Measurements from ENCODE around the gene LRRC15.

The LRRC15 gene

DNA sequence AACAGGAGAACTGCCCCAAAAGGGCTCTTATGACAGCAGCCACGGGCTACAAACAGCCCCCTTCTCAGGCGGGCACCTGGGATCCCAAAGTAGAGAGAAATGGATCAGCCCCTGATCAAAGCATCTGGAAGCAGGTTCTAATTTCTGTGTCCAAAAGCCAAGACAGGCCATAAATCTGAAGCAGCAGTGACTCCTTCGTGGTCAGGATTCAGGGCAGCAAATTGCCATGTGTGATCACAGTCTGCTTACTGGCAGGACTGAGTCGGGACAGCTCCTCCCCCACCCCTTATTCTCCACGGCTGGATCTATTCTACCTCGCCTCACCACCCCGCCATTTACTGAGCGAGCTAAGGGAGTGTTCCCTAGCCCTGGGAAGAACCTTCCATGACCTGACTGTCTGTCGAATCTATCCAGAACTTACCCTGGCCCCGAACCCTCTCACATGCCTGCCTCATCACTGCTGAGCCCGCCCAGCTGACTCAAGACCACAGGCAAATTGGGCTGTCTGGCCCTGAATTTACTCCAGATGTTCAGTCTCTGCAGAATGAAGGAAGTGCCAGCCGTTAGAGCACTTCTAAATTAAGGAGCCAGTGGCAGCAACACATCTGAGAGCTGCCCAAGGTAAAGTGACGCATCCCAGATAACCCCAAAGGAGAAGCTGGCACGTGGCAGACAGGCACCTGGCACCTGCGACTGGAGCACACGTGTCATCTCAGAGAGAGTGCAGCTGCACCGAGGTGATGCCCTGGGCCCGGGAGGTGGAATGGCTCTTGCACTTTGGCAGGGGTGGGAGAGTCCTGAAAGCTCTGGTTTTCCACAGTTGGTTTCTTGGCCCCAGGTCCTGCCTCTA, 1.3 kb downstream of the LRRC15 start:
- peaks cover 12% of the 10 kb centered on the region for H3K4me1 ChIP-seq (ENCODE audit: insufficient read depth, low read length)
- peaks cover 53% of the 10 kb centered on the region for H3K27me3 ChIP-seq (ENCODE audit: insufficient read depth, low read length)
- H3K36me3 ChIP-seq (ENCODE audit: insufficient read depth, low read length), result no peaks in the 10 kb centered on the region
- H3K9me3 ChIP-seq (ENCODE audit: low read length), result peaks cover 2% of the 10 kb centered on the region
- no peak overlapping the region for H3K4me3 ChIP-seq (ENCODE audit: low read length)
- H2AFZ ChIP-seq (ENCODE audit: low read depth, low read length), result no peak overlapping the region

GRCh38 chr3:194365978-194366490, 3.5 kb downstream of the LRRC15 start:
- H3K27me3 ChIP-seq (ENCODE audit: insufficient read depth, low read length), result peaks cover 56% of the 10 kb centered on the region
- H3K4me1 ChIP-seq (ENCODE audit: insufficient read depth, low read length), result peaks cover 12% of the 10 kb centered on the region
- H3K36me3 ChIP-seq (ENCODE audit: insufficient read depth, low read length), result no peaks in the 10 kb centered on the region
- H3K4me3 ChIP-seq (ENCODE audit: low read length), result no peak overlapping the region
- H3K9me3 ChIP-seq (ENCODE audit: low read length), result no peaks in the 10 kb centered on the region
- H2AFZ ChIP-seq (ENCODE audit: low read depth, low read length), result no peak overlapping the region

DNA sequence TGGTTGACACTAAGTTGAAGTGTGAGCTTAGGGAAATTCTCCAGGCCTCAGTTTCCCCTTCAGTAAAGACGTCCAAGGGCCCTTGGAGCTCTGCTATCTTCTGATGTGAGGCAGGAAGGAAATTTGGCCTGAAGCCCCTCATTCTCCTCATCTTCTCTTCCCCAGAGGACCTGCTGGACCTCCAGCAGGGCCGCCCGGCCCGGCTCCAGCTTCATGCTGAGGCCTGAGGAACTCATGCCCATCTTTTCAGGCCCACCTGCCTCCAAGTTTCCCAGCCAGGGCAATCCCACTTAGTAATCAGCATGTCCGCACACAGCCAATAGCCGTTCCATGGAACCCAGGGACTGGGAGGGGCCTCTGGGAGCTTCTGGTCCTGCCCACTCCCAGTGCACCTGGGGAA, 4.0 kb downstream of the LRRC15 start:
- Histone ChIP-seq H3K4me3 (ENCODE audit: low read length) (no peak overlapping the region), H3K4me1 (ENCODE audit: insufficient read depth, low read length) (peaks cover 12% of the 10 kb centered on the region), H3K27me3 (ENCODE audit: insufficient read depth, low read length) (peaks cover 52% of the 10 kb centered on the region), H2AFZ (ENCODE audit: low read depth, low read length) (no peak overlapping the region), H3K36me3 (ENCODE audit: insufficient read depth, low read length) (no peaks in the 10 kb centered on the region), H3K9me3 (ENCODE audit: low read length) (no peaks in the 10 kb centered on the region)

- Histone ChIP-seq H3K36me3 (ENCODE audit: insufficient read depth, low read length) (no peaks in the 10 kb centered on the region), H3K4me3 (ENCODE audit: low read length) (no peak overlapping the region), H3K27me3 (ENCODE audit: insufficient read depth, low read length) (peaks cover 45% of the 10 kb centered on the region), H3K4me1 (ENCODE audit: insufficient read depth, low read length) (peaks cover 10% of the 10 kb centered on the region), H2AFZ (ENCODE audit: low read depth, low read length) (no peak overlapping the region), H3K9me3 (ENCODE audit: low read length) (no peaks in the 10 kb centered on the region)
Observed at GRCh38 chr3:194364652-194365434, 4.7 kb downstream of the LRRC15 start.

DNA sequence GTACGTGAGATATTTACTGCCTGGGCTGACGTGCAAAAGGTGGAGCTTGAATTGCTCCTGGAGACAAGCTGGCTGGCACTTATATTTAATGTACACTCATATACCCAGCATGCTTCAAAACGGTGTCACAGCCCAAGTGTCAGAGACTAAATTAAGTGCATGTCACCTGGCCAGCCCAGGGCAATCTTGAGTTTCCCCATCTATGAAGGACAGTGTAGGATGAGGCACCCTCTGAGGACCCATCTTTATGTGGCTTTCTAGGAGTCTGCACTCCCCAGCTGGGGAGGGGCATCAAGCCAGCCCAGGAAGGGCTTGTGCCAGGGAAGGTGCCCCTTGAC, 5.3 kb downstream of the LRRC15 start:
- Histone ChIP-seq H3K9me3 (ENCODE audit: low read length) (no peaks in the 10 kb centered on the region), H3K36me3 (ENCODE audit: insufficient read depth, low read length) (no peaks in the 10 kb centered on the region), H2AFZ (ENCODE audit: low read depth, low read length) (no peak overlapping the region), H3K27me3 (ENCODE audit: insufficient read depth, low read length) (peaks cover 40% of the 10 kb centered on the region), H3K4me1 (ENCODE audit: insufficient read depth, low read length) (peaks cover 6% of the 10 kb centered on the region), H3K4me3 (ENCODE audit: low read length) (no peak overlapping the region)

GRCh38 chr3:194360568-194360967, 9.0 kb downstream of the LRRC15 start:
- Histone ChIP-seq H3K4me3 (ENCODE audit: low read length) (no peak overlapping the region), H3K27me3 (ENCODE audit: insufficient read depth, low read length) (peaks cover 17% of the 10 kb centered on the region), H3K4me1 (ENCODE audit: insufficient read depth, low read length) (peaks cover 6% of the 10 kb centered on the region)

DNA sequence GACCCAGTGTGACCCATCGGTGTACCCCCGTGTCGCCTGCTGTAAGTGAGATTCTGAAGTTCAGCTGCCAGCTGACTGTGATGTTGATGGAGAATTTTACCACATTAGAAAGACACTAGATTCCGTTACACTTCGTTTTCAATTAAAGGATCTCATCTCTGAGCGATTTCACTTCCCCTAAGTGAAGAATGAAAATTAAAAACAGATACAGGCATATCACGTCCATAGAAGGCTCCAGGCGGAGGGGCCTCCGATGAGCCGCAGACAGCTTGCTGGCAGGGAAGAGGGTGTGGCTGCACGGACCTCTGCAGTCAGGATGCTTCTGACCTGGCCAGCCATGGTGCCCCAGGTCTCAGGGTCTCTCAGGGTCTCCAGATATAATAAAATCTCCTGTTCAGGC, 11.9 kb downstream of the LRRC15 start:
- no peaks in the 10 kb centered on the region for H3K36me3 ChIP-seq (ENCODE audit: insufficient read depth, low read length)
- peaks cover 7% of the 10 kb centered on the region for H3K27me3 ChIP-seq (ENCODE audit: insufficient read depth, low read length)
- no peak overlapping the region for H3K4me3 ChIP-seq (ENCODE audit: low read length)
- H2AFZ ChIP-seq (ENCODE audit: low read depth, low read length), result no peak overlapping the region
- H3K9me3 ChIP-seq (ENCODE audit: low read length), result no peaks in the 10 kb centered on the region
- no peaks in the 10 kb centered on the region for H3K4me1 ChIP-seq (ENCODE audit: insufficient read depth, low read length)

More at GRCh38 chr3:194360568-194360967, 9.0 kb downstream of the LRRC15 start:
- H3K9me3 ChIP-seq (ENCODE audit: low read length), result no peaks in the 10 kb centered on the region
- H3K36me3 ChIP-seq (ENCODE audit: insufficient read depth, low read length), result no peaks in the 10 kb centered on the region
- no peak overlapping the region for H2AFZ ChIP-seq (ENCODE audit: low read depth, low read length)

GRCh38 chr3:194355379-194355778, 14.2 kb downstream of the LRRC15 start:
- Histone ChIP-seq H3K4me3 (ENCODE audit: low read length) (no peak overlapping the region), H3K27me3 (ENCODE audit: insufficient read depth, low read length) (peaks cover 4% of the 10 kb centered on the region), H3K36me3 (ENCODE audit: insufficient read depth, low read length) (no peaks in the 10 kb centered on the region), H3K9me3 (ENCODE audit: low read length) (no peaks in the 10 kb centered on the region), H2AFZ (ENCODE audit: low read depth, low read length) (no peak overlapping the region), H3K4me1 (ENCODE audit: insufficient read depth, low read length) (no peaks in the 10 kb centered on the region)

DNA sequence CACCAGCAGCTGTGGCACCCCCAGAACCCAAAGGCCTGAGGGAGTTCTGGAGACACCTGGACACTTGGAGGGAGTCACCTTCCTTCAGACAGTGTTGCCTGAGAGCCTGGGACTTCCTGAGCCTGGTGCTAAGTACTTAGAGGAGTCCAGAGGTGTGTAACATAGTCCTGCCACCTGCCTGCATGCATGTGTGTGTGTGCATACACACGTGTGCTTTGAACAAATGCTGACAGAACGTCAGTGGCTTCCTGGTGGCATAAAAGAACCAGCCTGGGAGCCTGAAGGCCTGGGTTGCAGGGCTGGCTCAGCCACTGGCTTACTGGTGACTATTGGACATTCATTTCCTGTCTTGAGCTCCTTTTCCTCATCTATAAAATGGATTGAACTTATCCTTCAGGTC, 15.2 kb downstream of the LRRC15 start:
- H3K27me3 ChIP-seq (ENCODE audit: insufficient read depth, low read length), result peaks cover 4% of the 10 kb centered on the region
- no peaks in the 10 kb centered on the region for H3K9me3 ChIP-seq (ENCODE audit: low read length)
- H3K4me3 ChIP-seq (ENCODE audit: low read length), result no peak overlapping the region
- no peaks in the 10 kb centered on the region for H3K4me1 ChIP-seq (ENCODE audit: insufficient read depth, low read length)
- H3K36me3 ChIP-seq (ENCODE audit: insufficient read depth, low read length), result no peaks in the 10 kb centered on the region
- no peak overlapping the region for H2AFZ ChIP-seq (ENCODE audit: low read depth, low read length)

DNA sequence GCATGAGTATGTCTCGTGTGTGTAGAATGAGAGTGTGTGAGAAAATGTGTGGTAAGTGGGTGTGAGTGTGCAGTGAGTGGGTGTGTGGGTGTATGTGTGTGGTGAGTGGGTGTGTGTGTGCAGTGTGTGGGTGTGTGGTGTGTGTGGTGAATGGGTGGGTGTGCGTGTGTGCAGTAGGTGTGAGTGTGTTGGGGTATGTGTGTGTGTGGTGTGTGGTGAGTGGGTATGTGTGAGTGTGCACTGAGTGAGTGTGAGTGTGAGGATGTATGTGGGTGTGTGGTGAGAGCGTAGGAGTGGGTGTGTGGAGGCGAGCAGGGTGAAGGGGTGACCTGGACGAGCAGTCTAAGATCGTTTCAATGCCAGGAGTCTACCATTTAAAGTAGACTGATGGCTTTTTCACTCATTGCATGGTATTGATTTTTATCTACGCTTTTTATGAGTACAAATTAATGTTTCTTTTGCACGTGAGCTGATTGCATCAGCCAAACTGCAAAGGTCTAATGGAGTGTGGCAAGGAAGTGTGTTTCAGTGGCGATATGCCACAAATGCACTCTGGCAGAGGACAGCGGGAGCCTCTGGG, 16.8 kb downstream of the LRRC15 start:
- H2AFZ ChIP-seq (ENCODE audit: low read depth, low read length), result no peak overlapping the region
- H3K36me3 ChIP-seq (ENCODE audit: insufficient read depth, low read length), result no peaks in the 10 kb centered on the region
- no peak overlapping the region for H3K4me3 ChIP-seq (ENCODE audit: low read length)
- peaks cover 3% of the 10 kb centered on the region for H3K27me3 ChIP-seq (ENCODE audit: insufficient read depth, low read length)
- no peaks in the 10 kb centered on the region for H3K9me3 ChIP-seq (ENCODE audit: low read length)
- H3K4me1 ChIP-seq (ENCODE audit: insufficient read depth, low read length), result no peaks in the 10 kb centered on the region

- no peak overlapping the region for H2AFZ ChIP-seq (ENCODE audit: low read depth, low read length)
- H3K4me1 ChIP-seq (ENCODE audit: insufficient read depth, low read length), result no peaks in the 10 kb centered on the region
- no peak overlapping the region for H3K4me3 ChIP-seq (ENCODE audit: low read length)
- H3K9me3 ChIP-seq (ENCODE audit: low read length), result no peaks in the 10 kb centered on the region
- H3K27me3 ChIP-seq (ENCODE audit: insufficient read depth, low read length), result no peaks in the 10 kb centered on the region
- no peaks in the 10 kb centered on the region for H3K36me3 ChIP-seq (ENCODE audit: insufficient read depth, low read length)
Observed at GRCh38 chr3:194351952-194352536, 17.5 kb downstream of the LRRC15 start.

- Histone ChIP-seq H3K4me3 (ENCODE audit: low read length) (no peak within 1 kb of the TSS), H3K36me3 (ENCODE audit: insufficient read depth, low read length) (no peaks in the 10 kb centered on the region), H3K27me3 (ENCODE audit: insufficient read depth, low read length) (peaks cover 2% of the 10 kb centered on the region), H2AFZ (ENCODE audit: low read depth, low read length) (no peak within 1 kb of the TSS), H3K9me3 (ENCODE audit: low read length) (no peaks in the 10 kb centered on the region), H3K4me1 (ENCODE audit: insufficient read depth, low read length) (no peaks in the 10 kb centered on the region)
Observed at GRCh38 chr3:194351080-194351672, 18.4 kb downstream of the LRRC15 start, which contains the start of gene CPN2. Gene CPN2, minus strand, starts transcription at chr3:194351328. Its CDS starts 8,626 bp downstream, at chr3:194342702.

All from neuron (in vitro differentiated cells).